OCI-LY3 (cell line): ENCODE measurements around the gene GORASP1.

Source experiments
- CTCF ChIP-seq: fragments of 200-600, 300-600 bp; sonication (generic); IDR thresholded peaks from 2 replicates; pipeline ENCODE4 v1.5.1; 2014; ENCODE audit warnings: antibody characterized with exemption, low read length, low read depth
- EZH2phosphoT487 ChIP-seq: fragments of 200-600 bp; shearing (Covaris generic); IDR thresholded peaks from 2 replicates; pipeline ENCODE4 v1.6.1; 2018; ENCODE audit warnings: antibody characterized with exemption, mixed run types, low read depth

GRCh38 chr3:39099738-39100499 is 7.5 kb downstream of the GORASP1 start:
- TF ChIP-seq CTCF, result no peak
- TF ChIP-seq EZH2phosphoT487, result no peak
